GM12875 (cell line): ENCODE results near the gene MVB12B.

Source experiments
- H3K4me3 ChIP-seq: one replicate; pipeline ENCODE4 v1.5.1; 2011; ENCODE audit warnings: low read depth, low read length, control low read depth
- TF ChIP-seq, protein P1 (sequence below): IDR thresholded peaks from 2 replicates; pipeline ENCODE4 v1.5.1; 2011; ENCODE audit warnings: low read depth, mild to moderate bottlenecking, control low read depth, inconsistent platforms, low read length, moderate library complexity, borderline replicate concordance; ENCODE audit not compliant: insufficient read depth

MVB12B gene

DNA sequence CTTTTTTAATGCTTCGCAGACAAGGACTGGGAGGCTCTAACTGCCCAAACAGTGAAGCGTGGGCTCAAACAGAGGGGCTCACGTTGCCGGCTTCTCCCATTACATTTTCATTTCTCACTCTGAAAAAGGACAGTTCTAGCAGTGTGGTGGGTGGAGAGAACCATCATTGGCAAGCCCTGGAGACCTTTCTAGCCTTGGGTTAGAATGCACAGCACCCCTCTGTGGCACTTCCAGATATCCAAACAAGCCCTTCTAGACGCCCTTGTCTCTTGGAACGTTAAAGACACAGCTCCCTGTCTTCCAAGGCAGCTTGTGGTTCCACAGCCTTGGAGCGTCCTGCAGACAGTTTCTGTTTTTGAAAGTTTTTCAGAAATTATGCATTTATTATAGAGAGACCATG is 52.1 kb downstream of the MVB12B start:
- H3K4me3 ChIP-seq: no peak overlapping the region
- TF ChIP-seq, protein P1, sequence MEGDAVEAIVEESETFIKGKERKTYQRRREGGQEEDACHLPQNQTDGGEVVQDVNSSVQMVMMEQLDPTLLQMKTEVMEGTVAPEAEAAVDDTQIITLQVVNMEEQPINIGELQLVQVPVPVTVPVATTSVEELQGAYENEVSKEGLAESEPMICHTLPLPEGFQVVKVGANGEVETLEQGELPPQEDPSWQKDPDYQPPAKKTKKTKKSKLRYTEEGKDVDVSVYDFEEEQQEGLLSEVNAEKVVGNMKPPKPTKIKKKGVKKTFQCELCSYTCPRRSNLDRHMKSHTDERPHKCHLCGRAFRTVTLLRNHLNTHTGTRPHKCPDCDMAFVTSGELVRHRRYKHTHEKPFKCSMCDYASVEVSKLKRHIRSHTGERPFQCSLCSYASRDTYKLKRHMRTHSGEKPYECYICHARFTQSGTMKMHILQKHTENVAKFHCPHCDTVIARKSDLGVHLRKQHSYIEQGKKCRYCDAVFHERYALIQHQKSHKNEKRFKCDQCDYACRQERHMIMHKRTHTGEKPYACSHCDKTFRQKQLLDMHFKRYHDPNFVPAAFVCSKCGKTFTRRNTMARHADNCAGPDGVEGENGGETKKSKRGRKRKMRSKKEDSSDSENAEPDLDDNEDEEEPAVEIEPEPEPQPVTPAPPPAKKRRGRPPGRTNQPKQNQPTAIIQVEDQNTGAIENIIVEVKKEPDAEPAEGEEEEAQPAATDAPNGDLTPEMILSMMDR: no peak

DNA sequence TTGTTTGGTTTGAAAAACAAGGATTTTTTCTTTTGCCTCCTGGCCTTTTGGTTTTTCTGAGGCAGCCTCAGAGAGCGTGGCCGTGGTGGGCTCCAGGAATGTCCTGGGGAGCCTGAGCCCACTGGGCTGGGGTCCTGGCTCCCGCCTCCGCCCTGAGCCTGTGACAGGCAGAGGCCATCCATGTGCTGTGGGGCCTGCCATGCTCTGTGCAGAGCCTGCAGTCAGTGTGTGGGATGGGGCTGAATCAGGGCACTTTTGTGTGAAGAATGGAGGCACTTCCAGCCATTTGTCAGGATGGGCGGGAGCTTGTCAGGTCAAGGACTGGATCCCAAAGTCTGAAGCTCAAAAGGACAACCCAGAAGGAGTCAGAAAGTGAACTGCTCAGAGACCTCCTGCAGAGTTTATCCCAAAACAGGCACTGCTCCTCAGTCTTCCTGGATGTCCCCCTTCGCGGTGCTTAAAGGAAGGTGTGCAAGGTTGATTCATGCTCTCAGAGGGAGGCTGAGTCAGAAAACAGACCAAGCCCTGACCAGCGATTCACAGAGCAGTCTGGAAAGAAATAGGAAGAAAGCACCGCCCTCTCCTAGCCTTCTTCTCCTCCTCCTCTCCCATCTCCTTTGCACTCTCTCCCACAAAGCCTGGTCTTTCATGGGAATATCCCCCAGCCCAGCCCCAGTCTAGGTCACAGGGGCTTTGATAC is 53.2 kb downstream of the MVB12B start:
- no peak overlapping the region for H3K4me3 ChIP-seq
- TF ChIP-seq, protein P1: no peak

DNA sequence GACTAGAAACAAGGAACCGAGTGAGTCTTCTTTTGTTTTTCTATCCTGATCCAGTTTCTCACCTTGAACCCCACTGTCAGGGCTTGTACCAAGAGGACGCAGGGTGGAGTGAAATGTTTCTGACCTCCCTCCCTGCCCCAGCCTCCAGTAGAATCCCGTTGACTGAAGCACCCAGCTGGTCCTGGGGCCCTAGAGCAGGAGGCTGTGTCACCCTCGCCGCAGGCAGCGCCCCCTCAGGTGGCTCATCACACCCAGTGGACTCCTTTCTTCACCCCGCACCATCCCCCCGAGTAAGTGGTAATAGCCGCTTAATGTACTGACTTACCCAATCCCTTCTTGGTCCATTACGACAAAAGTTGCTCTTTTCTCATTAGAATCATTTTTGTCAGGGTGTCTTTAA is 53.8 kb downstream of the MVB12B start:
- TF ChIP-seq, protein P1: no peak
- no peak overlapping the region for H3K4me3 ChIP-seq

DNA sequence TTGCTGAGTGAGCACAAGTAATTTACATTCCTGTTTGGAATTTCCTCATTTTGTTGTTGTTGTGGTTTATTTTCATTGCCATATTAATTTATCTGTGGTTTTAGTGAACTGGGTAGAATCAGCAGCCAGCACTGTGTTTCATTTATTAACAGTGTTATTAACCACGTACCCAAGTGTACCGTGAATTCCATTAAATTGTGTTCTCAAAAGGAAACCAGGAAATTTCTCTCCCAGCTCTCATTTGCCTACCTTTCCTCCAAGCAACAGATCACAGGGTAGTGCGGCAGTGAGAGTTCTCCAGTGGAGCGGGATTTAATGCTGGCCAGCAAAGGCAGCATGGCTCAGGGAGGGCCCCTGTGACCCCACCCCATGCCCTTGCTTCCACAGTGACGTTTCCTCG is 54.6 kb downstream of the MVB12B start:
- no peak overlapping the region for H3K4me3 ChIP-seq
- TF ChIP-seq, protein P1: no peak

DNA sequence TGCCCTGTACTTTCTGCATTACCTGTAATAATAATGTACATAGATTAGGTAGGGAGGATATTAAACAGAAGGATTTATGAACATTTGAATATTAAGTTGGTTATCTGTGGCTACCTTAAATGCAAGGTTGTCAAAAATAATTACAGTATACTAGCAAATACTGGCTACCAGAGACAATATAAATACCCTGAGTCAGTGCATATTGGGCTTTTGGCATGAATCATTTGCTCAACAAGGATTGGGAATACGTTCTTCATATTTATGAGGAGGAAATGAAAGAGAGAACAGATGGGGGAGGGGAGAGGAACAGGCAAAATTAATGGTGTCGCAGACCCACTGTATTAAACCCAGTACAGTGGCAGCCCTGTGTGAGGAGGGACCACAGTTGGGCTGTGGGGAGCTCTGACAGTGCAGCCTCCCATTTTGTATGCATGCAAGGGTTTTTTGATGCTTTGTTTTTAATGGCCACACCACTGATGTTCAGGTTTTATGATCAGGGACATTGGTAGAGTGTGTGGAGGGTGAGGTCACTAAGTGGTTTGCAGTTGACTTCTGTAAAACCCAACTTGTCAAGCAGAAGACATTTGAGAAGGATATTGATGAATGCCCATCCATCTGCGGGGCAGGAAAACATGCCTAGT is 56.9 kb downstream of the MVB12B start:
- H3K4me3 ChIP-seq: no peak overlapping the region
- TF ChIP-seq, protein P1: no peak

DNA sequence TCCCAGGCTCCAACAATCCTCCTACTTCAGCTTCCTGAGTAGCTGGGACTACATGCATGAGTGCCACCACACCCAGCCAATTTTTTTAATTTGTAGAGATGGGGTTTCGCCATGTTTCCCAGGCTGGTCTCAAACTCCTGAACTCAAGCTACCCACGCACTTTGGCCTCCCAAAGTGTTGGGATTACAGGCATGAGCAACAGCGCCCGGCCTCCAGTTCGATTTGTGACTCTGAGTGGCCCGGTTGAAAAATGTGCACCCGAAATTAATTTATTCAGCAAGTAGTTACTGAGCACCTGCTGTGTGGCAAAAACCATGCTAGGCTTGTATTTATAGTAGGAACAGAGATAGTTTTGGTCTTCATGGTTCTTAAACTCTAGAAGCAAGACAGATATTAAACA is 58.3 kb downstream of the MVB12B start:
- TF ChIP-seq, protein P1: no peak
- no peak overlapping the region for H3K4me3 ChIP-seq

DNA sequence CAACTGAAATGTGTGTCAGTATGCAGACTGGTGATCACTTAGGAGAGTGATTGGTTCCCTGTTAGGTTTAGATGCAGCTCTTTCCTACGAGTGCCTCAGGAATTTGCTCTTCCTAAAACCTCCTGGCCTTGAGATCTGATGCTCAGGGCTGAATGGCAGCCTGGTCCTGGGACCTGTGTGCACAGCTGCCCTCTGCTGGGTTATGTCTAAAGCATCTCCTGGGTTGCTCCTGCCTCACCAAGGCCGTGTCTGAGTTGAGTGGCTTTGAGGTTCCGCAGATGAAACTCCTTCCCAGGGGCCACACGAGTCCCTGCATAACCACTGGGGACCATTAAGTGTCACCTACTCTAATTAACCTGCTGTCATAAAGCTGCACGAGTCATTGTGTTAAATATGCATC is 59.5 kb downstream of the MVB12B start:
- TF ChIP-seq, protein P1: peak; percentile 27; the same call in 1 of the 2 replicates
- no peak overlapping the region for H3K4me3 ChIP-seq
